H7 (cell line): ENCODE measurements around the gene CTNNBIP1. TPM values are rescaled to one million over a fixed set of nuclear protein-coding genes. Genes with fewer than 3 reads are reported as not detected.
A peak's percentile ranks its signal among the peaks of the same experiment; 100 is the strongest.

Source experiments
- DNase-seq: peaks from one replicate; pipeline ENCODE4 v3.0.0; 2012
- H3K27me3 ChIP-seq: 2 replicates; pipeline ENCODE4 v1.6.0; 2011; ENCODE audit warnings: mild to moderate bottlenecking, low read length; ENCODE audit not compliant: control insufficient read depth, insufficient read depth
- H3K36me3 ChIP-seq: replicated peaks from 2 replicates; pipeline ENCODE4 v1.5.1; 2011; ENCODE audit warnings: low read length; ENCODE audit not compliant: control insufficient read depth, insufficient read depth
- H3K4me3 ChIP-seq: 2 replicates; pipeline ENCODE4 v1.5.1; 2011; ENCODE audit warnings: low read depth, mild to moderate bottlenecking, control low read depth, low read length, moderate library complexity; ENCODE audit not compliant: insufficient read depth
- total RNA-seq: library from RNA; depleted of rRNA; stranded (reverse); fragments of >200 nt; shearing (Covaris generic); gene quantifications from 2 replicates; pipeline ENCODE4 v1.2.3, GENCODE V29; 2014

CTNNBIP1 gene
- total RNA-seq, 1 experiment from 2014 or later = 78.8 TPM

- no peaks in the 10 kb centered on the region; the same call in none of the 2 replicates for H3K36me3 ChIP-seq
- no peak for DNase-seq
- no peak overlapping the region for H3K4me3 ChIP-seq
- no peaks in the 10 kb centered on the region for H3K27me3 ChIP-seq
These were observed 34.5 kb downstream of the CTNNBIP1 start for GRCh38 chr1:9875636-9876000.

- DNase-seq = peak; percentile 99
- H3K36me3 ChIP-seq = no peaks in the 10 kb centered on the region; the same call in none of the 2 replicates
- no peaks in the 10 kb centered on the region for H3K27me3 ChIP-seq
- no peak overlapping the region for H3K4me3 ChIP-seq
These were observed 35.0 kb downstream of the CTNNBIP1 start for GRCh38 chr1:9874959-9875635.

GRCh38 chr1:9874412-9874811 is 35.7 kb downstream of the CTNNBIP1 start:
- DNase-seq = no peak
- no peaks in the 10 kb centered on the region for H3K27me3 ChIP-seq
- no peak overlapping the region for H3K4me3 ChIP-seq
- H3K36me3 ChIP-seq = no peaks in the 10 kb centered on the region; the same call in none of the 2 replicates

- no peak for DNase-seq
- Histone ChIP-seq H3K36me3 (peaks cover 2% of the 10 kb centered on the region), H3K27me3 (no peaks in the 10 kb centered on the region), H3K4me3 (no peak overlapping the region)
These were observed 36.1 kb downstream of the CTNNBIP1 start for GRCh38 chr1:9873992-9874391.

- no peak overlapping the region for H3K4me3 ChIP-seq
- no peak for DNase-seq
- no peaks in the 10 kb centered on the region for H3K27me3 ChIP-seq
- peaks cover 2% of the 10 kb centered on the region for H3K36me3 ChIP-seq
These were observed 36.7 kb downstream of the CTNNBIP1 start for GRCh38 chr1:9873385-9873784.

GRCh38 chr1:9872430-9873165 is 37.5 kb downstream of the CTNNBIP1 start:
- Histone ChIP-seq H3K4me3 (no peak overlapping the region), H3K36me3 (peaks cover 3% of the 10 kb centered on the region), H3K27me3 (no peaks in the 10 kb centered on the region)
- DNase-seq = no peak

- H3K27me3 ChIP-seq = no peaks in the 10 kb centered on the region
- peaks cover 3% of the 10 kb centered on the region for H3K36me3 ChIP-seq
- no peak for DNase-seq
- H3K4me3 ChIP-seq = no peak overlapping the region
These were observed 38.2 kb downstream of the CTNNBIP1 start for GRCh38 chr1:9871707-9872425.

- no peak for DNase-seq
- no peak overlapping the region for H3K4me3 ChIP-seq
- H3K36me3 ChIP-seq = peaks cover 3% of the 10 kb centered on the region
- H3K27me3 ChIP-seq = no peaks in the 10 kb centered on the region
These were observed 39.0 kb downstream of the CTNNBIP1 start for GRCh38 chr1:9871021-9871420.

- Histone ChIP-seq H3K36me3 (peaks cover 3% of the 10 kb centered on the region), H3K27me3 (no peaks in the 10 kb centered on the region)
- no peak for DNase-seq
These were observed 39.5 kb downstream of the CTNNBIP1 start for GRCh38 chr1:9870572-9870971.

GRCh38 chr1:9869831-9870251 is 40.2 kb downstream of the CTNNBIP1 start:
- no peak overlapping the region for H3K4me3 ChIP-seq
- H3K27me3 ChIP-seq = no peaks in the 10 kb centered on the region
- peaks cover 3% of the 10 kb centered on the region for H3K36me3 ChIP-seq
- no peak for DNase-seq

More at GRCh38 chr1:9870572-9870971, 39.5 kb downstream of the CTNNBIP1 start:
- no peak overlapping the region for H3K4me3 ChIP-seq

GRCh38 chr1:9868244-9868590 is 41.9 kb downstream of the CTNNBIP1 start:
- H3K27me3 ChIP-seq = no peaks in the 10 kb centered on the region

GRCh38 chr1:9867408-9868243 is 42.4 kb downstream of the CTNNBIP1 start:
- H3K36me3 ChIP-seq = peaks cover 3% of the 10 kb centered on the region
- H3K27me3 ChIP-seq = no peaks in the 10 kb centered on the region
- H3K4me3 ChIP-seq = no peak overlapping the region
- DNase-seq = peak; percentile 94

More at GRCh38 chr1:9868244-9868590, 41.9 kb downstream of the CTNNBIP1 start:
- no peak for DNase-seq
- Histone ChIP-seq H3K36me3 (peaks cover 3% of the 10 kb centered on the region), H3K4me3 (no peak overlapping the region)

GRCh38 chr1:9866836-9867235 is 43.2 kb downstream of the CTNNBIP1 start:
- H3K36me3 ChIP-seq = peaks cover 3% of the 10 kb centered on the region

GRCh38 chr1:9865724-9866123 is 44.3 kb downstream of the CTNNBIP1 start:
- Histone ChIP-seq H3K4me3 (no peak overlapping the region), H3K27me3 (no peaks in the 10 kb centered on the region), H3K36me3 (peaks cover 3% of the 10 kb centered on the region; the same call in 1 of the 2 replicates)
- DNase-seq = no peak

More at GRCh38 chr1:9866836-9867235, 43.2 kb downstream of the CTNNBIP1 start:
- Histone ChIP-seq H3K4me3 (no peak overlapping the region), H3K27me3 (no peaks in the 10 kb centered on the region)
- DNase-seq = no peak
